Breast epithelium (tissue), 3 donors: ENCODE measurements around the gene TOB1.

Source experiments
- CTCF ChIP-seq, 3 donors: fragments of 450-650 bp; IDR thresholded peaks; one replicate each; pipeline ENCODE4 v1.5.1; 2016 to 2017; ENCODE audit warnings: antibody characterized with exemption in 3 of 3, mild to moderate bottlenecking in 3 of 3, moderate library complexity in 3 of 3
- POLR2A ChIP-seq: fragments of 450-650 bp; IDR thresholded peaks from one replicate; pipeline ENCODE4 v1.6.1; 2016; ENCODE audit warnings: antibody characterized with exemption, mild to moderate bottlenecking, moderate library complexity

- no peak for TF ChIP-seq CTCF (IDR thresholded peaks at IDR 0.05)
- TF ChIP-seq POLR2A: no peak
These were observed 4.8 kb downstream of the TOB1 start for GRCh38 chr17:50861334-50861676.
